Nephron (organoid): ENCODE results near the gene SFXN5.

Source experiments
- H3K27ac Mint-ChIP-seq, 3 experiments: 2 replicates each; pipeline ENCODE4 v1.8.0; 2020; ENCODE audit warnings: mixed read lengths in 3 of 3, mild to moderate bottlenecking in 2 of 3, moderate library complexity in 1 of 3
- H3K27me3 Mint-ChIP-seq: 2 replicates; pipeline ENCODE4 v1.8.0; 2021; ENCODE audit warnings: low read depth, mild to moderate bottlenecking, moderate library complexity, mixed read lengths
- H3K36me3 Mint-ChIP-seq: 2 replicates; pipeline ENCODE4 v1.8.0; 2020; ENCODE audit warnings: low read depth, mixed read lengths
- H3K4me1 Mint-ChIP-seq: 2 replicates; pipeline ENCODE4 v1.8.0; 2020; ENCODE audit warnings: mixed read lengths
- H3K4me3 Mint-ChIP-seq, 3 experiments: 2 replicates each; pipeline ENCODE4 v1.8.0; 2020; ENCODE audit warnings: mild to moderate bottlenecking in 3 of 3, mixed read lengths in 3 of 3, moderate library complexity in 2 of 3
- H3K9me3 Mint-ChIP-seq: 2 replicates; pipeline ENCODE4 v1.8.0; 2020; ENCODE audit warnings: mixed read lengths
- CTCF ChIP-seq, 3 experiments: fragments of 200-600 bp; sonication (generic); IDR thresholded peaks; one replicate each; pipeline ENCODE4 v1.5.0; 2021; ENCODE audit warnings: antibody characterized with exemption in 3 of 3; ENCODE audit not compliant: unreplicated experiment in 3 of 3

Gene SFXN5

GRCh38 chr2:72954376-72955227 lies 116.9 kb downstream of the SFXN5 start:
- Mint-ChIP-seq H3K4me3 (no peak overlapping the region), H3K27ac (no peak overlapping the region), H3K27me3 (peaks cover 3% of the 10 kb centered on the region), H3K36me3 (no peaks in the 10 kb centered on the region), H3K9me3 (no peaks in the 10 kb centered on the region), H3K4me1 (peaks cover 5% of the 10 kb centered on the region)
- no peak for TF ChIP-seq CTCF (IDR thresholded peaks at IDR 0.05; ENCODE audit: unreplicated experiment in 3 of 3)

GRCh38 chr2:72953976-72954375 lies 117.5 kb downstream of the SFXN5 start:
- Mint-ChIP-seq H3K27ac (no peak overlapping the region), H3K4me3 (no peak overlapping the region), H3K27me3 (peaks cover 3% of the 10 kb centered on the region), H3K4me1 (peaks cover 5% of the 10 kb centered on the region), H3K9me3 (no peaks in the 10 kb centered on the region), H3K36me3 (no peaks in the 10 kb centered on the region)
- no peak for TF ChIP-seq CTCF (IDR thresholded peaks at IDR 0.05; ENCODE audit: unreplicated experiment in 3 of 3)

- Mint-ChIP-seq H3K36me3 (no peaks in the 10 kb centered on the region), H3K27ac (no peak overlapping the region), H3K9me3 (no peaks in the 10 kb centered on the region), H3K4me3 (no peak overlapping the region), H3K27me3 (peaks cover 3% of the 10 kb centered on the region), H3K4me1 (peaks cover 5% of the 10 kb centered on the region)
- TF ChIP-seq CTCF (IDR thresholded peaks at IDR 0.05; ENCODE audit: unreplicated experiment in 3 of 3), result no peak
Observed at GRCh38 chr2:72953528-72953927, 118.0 kb downstream of the SFXN5 start.

- Mint-ChIP-seq H3K9me3 (no peaks in the 10 kb centered on the region), H3K36me3 (no peaks in the 10 kb centered on the region), H3K4me1 (peaks cover 5% of the 10 kb centered on the region), H3K4me3 (no peak overlapping the region), H3K27me3 (peaks cover 3% of the 10 kb centered on the region), H3K27ac (no peak overlapping the region)
- TF ChIP-seq CTCF (IDR thresholded peaks at IDR 0.05; ENCODE audit: unreplicated experiment in 3 of 3), result no peak
Observed at GRCh38 chr2:72952961-72953360, 118.6 kb downstream of the SFXN5 start.

- Mint-ChIP-seq H3K27me3 (peaks cover 3% of the 10 kb centered on the region), H3K4me3 (no peak overlapping the region), H3K36me3 (no peaks in the 10 kb centered on the region), H3K4me1 (peaks cover 5% of the 10 kb centered on the region), H3K27ac (peak overlapping the region in 1 of 3 experiments; percentile 31), H3K9me3 (no peaks in the 10 kb centered on the region)
- TF ChIP-seq CTCF (IDR thresholded peaks at IDR 0.05; ENCODE audit: unreplicated experiment in 3 of 3), result no peak
Observed at GRCh38 chr2:72952110-72952823, 119.2 kb downstream of the SFXN5 start.
